CD4-positive, alpha-beta T cell (primary cell): ENCODE measurements around the gene SUPT3H. TPM values are rescaled to one million over a fixed set of nuclear protein-coding genes. Genes with fewer than 3 reads are reported as not detected.

Experiments
- ATAC-seq: fragments of 200-7000 bp; cut with Tn5 transposase; one replicate; pipeline ENCODE4 v1.10.0; 2022; ENCODE audit warnings: mild to moderate bottlenecking; ENCODE audit not compliant: poor library complexity
- CTCF ChIA-PET: fragments of 350-600 bp; sonication (Branson Sonifier 250); formaldehyde crosslinking; loops from one replicate; lab custom pipeline; 2021; ENCODE audit warnings: antibody characterized with exemption, inconsistent platforms; lab: Charles Lee
- POLR2A ChIA-PET: fragments of 350-600 bp; sonication (Branson Sonifier 250); formaldehyde crosslinking; loops from one replicate; lab custom pipeline; 2021; ENCODE audit warnings: antibody characterized with exemption, inconsistent platforms; lab: Charles Lee
- DNase-seq, 14 experiments: peaks; one replicate each; pipeline ENCODE4 v3.0.0-alpha.2; 2013 to 2020; ENCODE audit warnings: mixed read lengths in 2 of 14
- H3K27ac ChIP-seq, 2 donors: one replicate each; pipeline versions ENCODE4 v1.5.1 to v1.7.0; 2013; ENCODE audit warnings: low read length in 2 of 2, low read depth in 1 of 2, mild to moderate bottlenecking in 1 of 2
- H3K27me3 ChIP-seq, 2 experiments: 1 replicate in 1 of 2; 2 replicates in 1 of 2; pipeline versions ENCODE4 v1.6.1 to v1.7.0; 2013; ENCODE audit warnings: low read length in 2 of 2, control low read depth in 1 of 2, mild to moderate bottlenecking in 1 of 2, moderate library complexity in 1 of 2; ENCODE audit not compliant: insufficient read depth in 2 of 2, control insufficient read depth in 1 of 2
- H3K36me3 ChIP-seq: one replicate; pipeline ENCODE4 v1.6.1; 2013; ENCODE audit warnings: low read length, control low read depth; ENCODE audit not compliant: insufficient read depth
- H3K4me1 ChIP-seq: one replicate; pipeline ENCODE4 v1.6.1; 2013; ENCODE audit warnings: low read length, control low read depth; ENCODE audit not compliant: insufficient read depth
- H3K4me3 ChIP-seq: one replicate; pipeline ENCODE4 v1.5.1; 2013; ENCODE audit warnings: mild to moderate bottlenecking, low read length, moderate library complexity
- H3K9me3 ChIP-seq, 2 experiments: 1 replicate in 1 of 2; 2 replicates in 1 of 2; pipeline versions ENCODE4 v1.6.1 to v1.7.0; 2013; ENCODE audit warnings: low read length in 2 of 2, mild to moderate bottlenecking in 2 of 2, control low read depth in 1 of 2, moderate library complexity in 1 of 2; ENCODE audit not compliant: control insufficient read depth in 1 of 2, insufficient read depth in 1 of 2
- H3K27ac Mint-ChIP-seq: one replicate; pipeline ENCODE4 v1.8.0; 2020; ENCODE audit warnings: mixed read lengths
- H3K27me3 Mint-ChIP-seq: one replicate; pipeline ENCODE4 v1.8.0; 2021; ENCODE audit warnings: mixed read lengths
- H3K36me3 Mint-ChIP-seq: one replicate; pipeline ENCODE4 v1.8.0; 2021; ENCODE audit warnings: low read depth, mixed read lengths
- H3K4me1 Mint-ChIP-seq: one replicate; pipeline ENCODE4 v1.8.0; 2021; ENCODE audit warnings: low read depth, mixed read lengths
- H3K4me3 Mint-ChIP-seq: one replicate; pipeline ENCODE4 v1.8.0; 2020; ENCODE audit warnings: mild to moderate bottlenecking, mixed read lengths
- H3K9me3 Mint-ChIP-seq: one replicate; pipeline ENCODE4 v1.8.0; 2020; ENCODE audit warnings: mixed read lengths
- intact Hi-C, 2 experiments: fragments of 100-400 bp; cut with DNase I in 1 of 2; cut with micrococcal nuclease in 1 of 2; formaldehyde crosslinking; loops; one replicate each; pipeline versions ENCODE4 v1.15.1 to v1.9.0; 2023 to 2025; cut with DNase I, micrococcal nuclease
- total RNA-seq, 174 experiments: library from RNA in 2 of 174; stranded (reverse) in 2 of 174; gene quantifications; one replicate each; pipeline ENCODE4 v1.2.3 and lab custom pipeline; 2021 to 2026
- TF ChIP-seq, protein P1 (sequence below): fragments of 200-600 bp; IDR thresholded peaks from one replicate; pipeline ENCODE4 v1.8.0; 2022; ENCODE audit warnings: antibody characterized with exemption, mild to moderate bottlenecking

Gene SUPT3H
- total RNA-seq, 2 experiments from 2014 or later, result 8.9 to 10.5 TPM

DNA sequence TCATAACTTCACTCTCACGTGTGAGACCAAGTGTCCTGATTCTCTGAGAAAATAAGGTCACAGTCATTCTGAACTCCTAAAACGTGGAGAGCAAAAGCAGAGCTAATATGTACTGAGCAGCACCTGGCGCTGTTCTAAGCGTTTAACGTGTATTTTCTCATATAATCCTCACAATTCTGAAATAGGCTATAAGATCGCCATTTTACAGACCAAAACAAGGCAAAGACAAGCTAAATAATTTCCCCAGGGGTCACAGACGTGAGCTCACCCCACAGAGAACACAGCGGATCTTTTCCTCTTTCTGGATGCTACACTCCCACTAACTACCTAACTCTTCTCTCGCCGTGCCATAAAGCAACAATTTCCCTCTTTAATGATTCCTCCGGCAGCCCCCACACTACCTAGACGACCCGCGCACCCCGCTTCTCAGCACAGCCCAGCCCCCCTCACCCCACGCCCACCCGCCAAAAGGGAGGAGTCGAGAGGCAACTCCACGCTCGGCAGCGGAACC lies 636 bp downstream of the SUPT3H start:
- H3K9me3 Mint-ChIP-seq, result no peaks in the 10 kb centered on the region
- H3K4me1 ChIP-seq, result peaks cover 8% of the 10 kb centered on the region
- peak overlapping the region; percentile 100 for H3K4me3 Mint-ChIP-seq
- peak overlapping the region; percentile 99 for H3K27ac Mint-ChIP-seq
- H3K36me3 Mint-ChIP-seq, result peaks cover 18% of the 10 kb centered on the region
- POLR2A ChIA-PET, result interaction anchor here (0.7 to 2.4 kb wide), 14 partner anchors 40 to 722 kb away, joined by 3 to 22 read pairs (median 6); no protein-coding TSS in a partner anchor
- H3K9me3 ChIP-seq, result no peaks in the 10 kb centered on the region
- H3K36me3 ChIP-seq, result no peaks in the 10 kb centered on the region
- H3K27me3 ChIP-seq, result no peaks in the 10 kb centered on the region
- no peaks in the 10 kb centered on the region for H3K27me3 Mint-ChIP-seq
- CTCF ChIA-PET, result interaction anchor here (0.8 to 2.7 kb wide), 6 partner anchors 9 to 721 kb away, joined by 3 to 9 read pairs (median 6); no protein-coding TSS in a partner anchor
- intact Hi-C loops, result loop anchor here (5.0 to 10.0 kb wide), 5 partner anchors 65 to 1115 kb away; partner anchors contain the start of gene ENPP4 (in 1 of the 2)
- TF ChIP-seq, protein P1, sequence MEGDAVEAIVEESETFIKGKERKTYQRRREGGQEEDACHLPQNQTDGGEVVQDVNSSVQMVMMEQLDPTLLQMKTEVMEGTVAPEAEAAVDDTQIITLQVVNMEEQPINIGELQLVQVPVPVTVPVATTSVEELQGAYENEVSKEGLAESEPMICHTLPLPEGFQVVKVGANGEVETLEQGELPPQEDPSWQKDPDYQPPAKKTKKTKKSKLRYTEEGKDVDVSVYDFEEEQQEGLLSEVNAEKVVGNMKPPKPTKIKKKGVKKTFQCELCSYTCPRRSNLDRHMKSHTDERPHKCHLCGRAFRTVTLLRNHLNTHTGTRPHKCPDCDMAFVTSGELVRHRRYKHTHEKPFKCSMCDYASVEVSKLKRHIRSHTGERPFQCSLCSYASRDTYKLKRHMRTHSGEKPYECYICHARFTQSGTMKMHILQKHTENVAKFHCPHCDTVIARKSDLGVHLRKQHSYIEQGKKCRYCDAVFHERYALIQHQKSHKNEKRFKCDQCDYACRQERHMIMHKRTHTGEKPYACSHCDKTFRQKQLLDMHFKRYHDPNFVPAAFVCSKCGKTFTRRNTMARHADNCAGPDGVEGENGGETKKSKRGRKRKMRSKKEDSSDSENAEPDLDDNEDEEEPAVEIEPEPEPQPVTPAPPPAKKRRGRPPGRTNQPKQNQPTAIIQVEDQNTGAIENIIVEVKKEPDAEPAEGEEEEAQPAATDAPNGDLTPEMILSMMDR, result no peak
- H3K27ac ChIP-seq, result peak overlapping the region; percentile 91 to 93
- peak overlapping the region; percentile 85 for H3K4me3 ChIP-seq
- DNase-seq (peak in 4 of 14 experiments; percentile 57 to 69 (median 66)), ATAC-seq (peak; percentile 7)
- peaks cover 33% of the 10 kb centered on the region for H3K4me1 Mint-ChIP-seq

DNA sequence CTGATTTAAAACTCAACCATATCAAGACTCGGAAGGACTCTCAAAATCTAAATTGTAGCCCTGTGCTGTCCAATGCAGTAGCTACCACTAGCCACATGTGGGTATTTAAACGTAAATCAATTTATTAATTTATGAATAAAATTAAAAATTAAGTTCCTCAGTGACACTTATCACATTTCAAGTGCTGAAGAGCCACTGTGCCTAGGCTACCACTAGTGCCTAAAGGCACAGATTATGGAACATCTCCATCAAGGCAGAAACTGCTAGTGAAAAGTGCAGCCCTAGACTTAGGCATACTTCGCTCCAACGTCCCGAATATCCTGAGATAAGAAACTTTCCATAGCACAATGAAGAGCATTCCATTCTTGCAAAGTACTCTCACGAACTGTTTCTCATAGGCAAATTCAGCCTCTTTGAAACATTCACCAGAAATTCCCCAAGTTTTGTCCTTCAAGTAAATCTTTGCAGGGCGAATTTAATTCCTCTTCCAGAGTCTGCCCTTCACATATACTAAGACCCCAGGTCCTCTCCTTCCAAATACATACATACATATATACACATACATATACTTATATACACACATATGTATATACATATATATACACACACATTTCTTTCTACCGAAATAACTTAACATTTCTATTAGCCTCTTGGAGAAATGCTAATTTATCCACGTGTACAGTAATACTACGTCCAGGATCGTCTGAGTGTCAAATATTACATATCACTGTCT lies 1.3 kb downstream of the SUPT3H start:
- H3K9me3 Mint-ChIP-seq, result no peaks in the 10 kb centered on the region
- no peaks in the 10 kb centered on the region for H3K27me3 Mint-ChIP-seq
- peaks cover 8% of the 10 kb centered on the region for H3K4me1 ChIP-seq
- TF ChIP-seq, protein P1, result no peak
- peak overlapping the region; percentile 91 to 93 for H3K27ac ChIP-seq
- H3K36me3 ChIP-seq, result no peaks in the 10 kb centered on the region
- ChIA-PET POLR2A (interaction anchor here (0.7 to 2.4 kb wide), 12 partner anchors 11 to 721 kb away, joined by 3 to 22 read pairs (median 6); no protein-coding TSS in a partner anchor), CTCF (interaction anchor here (0.8 to 2.7 kb wide), 4 partner anchors 32 to 721 kb away, joined by 3 to 8 read pairs (median 4); no protein-coding TSS in a partner anchor)
- H3K36me3 Mint-ChIP-seq, result peaks cover 18% of the 10 kb centered on the region
- no peaks in the 10 kb centered on the region for H3K27me3 ChIP-seq
- H3K4me1 Mint-ChIP-seq, result peaks cover 36% of the 10 kb centered on the region
- H3K9me3 ChIP-seq, result no peaks in the 10 kb centered on the region
- H3K4me3 Mint-ChIP-seq, result peak overlapping the region; percentile 100
- H3K27ac Mint-ChIP-seq, result peak overlapping the region; percentile 99
- no peak for ATAC-seq
- H3K4me3 ChIP-seq, result peak overlapping the region; percentile 85
- DNase-seq, result no peak
- intact Hi-C loops, result loop anchor here (5.0 to 10.0 kb wide), 5 partner anchors 64 to 1114 kb away; partner anchors contain the start of gene ENPP4 (in 1 of the 2)

DNA sequence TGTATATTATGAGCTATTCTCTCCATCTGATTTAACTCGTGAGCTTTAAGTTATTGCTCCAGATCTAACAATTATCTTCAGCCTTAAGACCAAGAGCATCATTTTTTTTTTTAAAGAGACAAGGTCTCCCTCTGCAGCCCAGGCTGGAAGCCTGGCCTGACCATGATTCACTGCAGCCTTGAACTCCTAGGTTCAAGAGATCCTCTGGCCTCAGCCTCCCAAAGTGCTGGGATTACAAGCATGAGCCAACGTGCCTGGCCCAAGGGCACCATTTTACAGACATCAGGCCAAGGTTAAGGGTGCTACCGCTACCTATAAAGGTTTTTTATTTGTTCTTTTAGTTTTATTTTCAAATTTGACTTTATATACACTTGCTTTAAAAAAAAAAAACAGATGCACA lies 2.3 kb downstream of the SUPT3H start:
- H3K4me1 ChIP-seq, result peaks cover 8% of the 10 kb centered on the region
- intact Hi-C loops, result loop anchor here (2.0 to 10.0 kb wide), 6 partner anchors 43 to 1113 kb away; partner anchors contain the start of gene ENPP4 (in 1 of the 2)
- H3K9me3 ChIP-seq, result no peaks in the 10 kb centered on the region
- ChIA-PET CTCF (interaction anchor here (1.3 kb wide), 1 partner anchor 31 kb away, joined by 3 read pairs; no protein-coding TSS in a partner anchor), POLR2A (interaction anchor here (0.6 to 1.5 kb wide), 6 partner anchors 10 to 606 kb away, joined by 3 to 4 read pairs (median 4); no protein-coding TSS in a partner anchor)
- TF ChIP-seq, protein P1, result no peak
- H3K27me3 Mint-ChIP-seq, result no peaks in the 10 kb centered on the region
- H3K4me3 ChIP-seq, result no peak overlapping the region
- H3K36me3 ChIP-seq, result no peaks in the 10 kb centered on the region
- ATAC-seq (no peak), DNase-seq (no peak)
- H3K27ac ChIP-seq, result no peak overlapping the region
- no peaks in the 10 kb centered on the region for H3K9me3 Mint-ChIP-seq
- H3K4me1 Mint-ChIP-seq, result peaks cover 45% of the 10 kb centered on the region
- H3K27me3 ChIP-seq, result no peaks in the 10 kb centered on the region
- H3K27ac Mint-ChIP-seq, result no peak overlapping the region
- H3K36me3 Mint-ChIP-seq, result peaks cover 18% of the 10 kb centered on the region
- H3K4me3 Mint-ChIP-seq, result peak overlapping the region; percentile 59
